Endothelial cell of umbilical vein (primary cell): ENCODE measurements around the gene CD81. TPM values are rescaled to one million over a fixed set of nuclear protein-coding genes. Genes with fewer than 3 reads are reported as not detected.
A peak's percentile ranks its signal among the peaks of the same experiment; 100 is the strongest.

Source experiments
- BruUV-seq: library from RNA; stranded (reverse); fragments of 400-500 nt; replicated peaks from 2 replicates; lab custom pipeline; 2021; lab: Mats Ljungman, UMichigan
- CTCF ChIA-PET: fragments of 300-600, 350-600 bp; sonication (Branson Sonifier 250); formaldehyde crosslinking; loops from one replicate; lab custom pipeline; 2021; ENCODE audit warnings: antibody characterized with exemption, inconsistent platforms; lab: Charles Lee
- POLR2A ChIA-PET: fragments of 300-600, 350-600 bp; sonication (Branson Sonifier 250); formaldehyde crosslinking; loops from one replicate; lab custom pipeline; 2021; ENCODE audit warnings: antibody characterized with exemption, inconsistent platforms; lab: Charles Lee
- DNase-seq: peaks from one replicate; pipeline ENCODE4 v3.0.0-alpha.2; 2011; ENCODE audit warnings: low read depth, low spot score
- FAIRE-seq: peaks from 2 replicates; lab custom pipeline; 2011; peaks lifted over from hg19 to GRCh38; lab: Jason Lieb, UNC
- H2AFZ ChIP-seq: 2 replicates; pipeline ENCODE4 v1.6.0; 2012; ENCODE audit warnings: low read depth, low read length, control low read depth, inconsistent platforms
- H3K27ac ChIP-seq: 2 replicates; pipeline ENCODE4 v1.5.1; 2011; ENCODE audit warnings: low read depth, mild to moderate bottlenecking, control low read depth, low read length, moderate library complexity; ENCODE audit not compliant: insufficient read depth
- H3K27me3 ChIP-seq, 2 experiments: 2 replicates each; pipeline versions ENCODE4 v1.6.0 to v1.6.1; 2011; ENCODE audit warnings: low read length in 2 of 2, mixed read lengths in 1 of 2; ENCODE audit not compliant: control insufficient read depth in 2 of 2, insufficient read depth in 2 of 2
- H3K36me3 ChIP-seq, 2 experiments: 2 replicates in 1 of 2; 3 replicates in 1 of 2; pipeline ENCODE4 v1.5.1; 2011; ENCODE audit warnings: low read length in 2 of 2, mild to moderate bottlenecking in 1 of 2, moderate library complexity in 1 of 2; ENCODE audit not compliant: control insufficient read depth in 2 of 2, insufficient read depth in 2 of 2; ENCODE audit errors: extremely low read depth in 1 of 2
- H3K4me1 ChIP-seq: 3 replicates; pipeline ENCODE4 v1.5.1; 2011; ENCODE audit warnings: mild to moderate bottlenecking, low read length; ENCODE audit not compliant: control insufficient read depth, insufficient read depth; ENCODE audit errors: extremely low read depth
- H3K4me2 ChIP-seq: 2 replicates; pipeline ENCODE4 v1.6.1; 2011; ENCODE audit warnings: low read length, control low read depth, mixed read lengths; ENCODE audit not compliant: insufficient read depth
- H3K4me3 ChIP-seq, 3 experiments: fragments of 200-600 bp in 1 of 3; sonication (generic), shearing (Covaris generic) in 1 of 3; replicated peaks in 1 of 3; 2 replicates each; pipeline ENCODE4 v1.5.1; 2011 to 2016; ENCODE audit warnings: control low read depth in 3 of 3, low read length in 3 of 3, mild to moderate bottlenecking in 2 of 3, inconsistent platforms in 1 of 3, low read depth in 1 of 3, moderate library complexity in 1 of 3; ENCODE audit not compliant: insufficient read depth in 1 of 3
- H3K79me2 ChIP-seq: 2 replicates; pipeline ENCODE4 v1.6.0; 2012; ENCODE audit warnings: low read length, inconsistent platforms; ENCODE audit not compliant: control insufficient read depth, insufficient read depth
- H3K9ac ChIP-seq: replicated peaks from 2 replicates; pipeline ENCODE3; 2011; ENCODE audit warnings: low read length, control low read depth; ENCODE audit not compliant: insufficient read depth; ENCODE audit errors: extremely low read depth
- H3K9me1 ChIP-seq: replicated peaks from 3 replicates; pipeline ENCODE4 v1.6.0; 2011; ENCODE audit warnings: mild to moderate bottlenecking, low read length; ENCODE audit not compliant: control insufficient read depth, insufficient read depth; ENCODE audit errors: extremely low read depth
- H3K9me3 ChIP-seq: replicated peaks from 2 replicates; pipeline ENCODE4 v1.5.1; 2012; ENCODE audit warnings: low read length, inconsistent platforms; ENCODE audit not compliant: control insufficient read depth, insufficient read depth
- H4K20me1 ChIP-seq: replicated peaks from 2 replicates; pipeline ENCODE3; 2011; ENCODE audit warnings: mild to moderate bottlenecking, low read length; ENCODE audit not compliant: control insufficient read depth, insufficient read depth; ENCODE audit errors: extremely low read depth
- CTCF ChIP-seq, 2 donors: IDR thresholded peaks; 1 replicate in 1 of 2; 2 replicates in 1 of 2; pipeline ENCODE4 v1.5.1; 2011; ENCODE audit warnings: low read length in 2 of 2, mild to moderate bottlenecking in 2 of 2, moderate library complexity in 2 of 2, control low read depth in 1 of 2, inconsistent platforms in 1 of 2, low read depth in 1 of 2; ENCODE audit not compliant: insufficient read depth in 1 of 2; ENCODE audit errors: extremely low read depth in 1 of 2
- EZH2 ChIP-seq: IDR thresholded peaks from 2 replicates; pipeline ENCODE4 v1.6.1; 2012; ENCODE audit warnings: borderline replicate concordance, low read depth, mild to moderate bottlenecking, moderate library complexity, low read length, inconsistent platforms; ENCODE audit not compliant: severe bottlenecking
- JUN ChIP-seq: IDR thresholded peaks from 2 replicates; pipeline ENCODE4 v1.6.1; 2011; ENCODE audit warnings: borderline replicate concordance, low read depth; ENCODE audit not compliant: insufficient read length, insufficient read depth
- dilution Hi-C: fragments of 300-500 bp; cut with MboI; formaldehyde crosslinking; loops from one replicate; pipeline ENCODE4 v1.15.0; 2019; ENCODE audit warnings: low sequenced_read_pairs; ENCODE audit not compliant: extremely low pct_ligation_motif_present
- intact Hi-C: fragments of 100-400 bp; cut with micrococcal nuclease; formaldehyde crosslinking; loops from one replicate; pipeline ENCODE4 v1.10.0; 2022
- polyA plus RNA-seq, 4 experiments: library from polyadenylated mRNA; depleted of rRNA in 3 of 4; stranded (reverse) in 3 of 4; unstranded in 1 of 4; fragments of >200 nt; gene quantifications; 2 replicates each; pipeline versions ENCODE4 v1.2.1 to v1.2.3, GENCODE V29; 2011 to 2012; ENCODE audit warnings: missing spikeins in 1 of 4
- total RNA-seq: library from RNA; stranded (reverse); gene quantifications from 2 replicates; pipeline ENCODE4 v1.2.3, GENCODE V29; 2021

Gene CD81
- total and polyA plus RNA-seq, 2 donors (not counting 3 experiments of a cell fraction or from before 2014, with no cell fraction given): 409 to 802 TPM

- CTCF ChIA-PET: interaction anchor here (0.6 to 10.1 kb wide), 46 partner anchors 9 to 767 kb away, joined by 3 to 829 read pairs (median 5); partner anchors contain the start of genes C11orf21, CD81, TSPAN32 and TSSC4
- peak; percentile 77 for DNase-seq
- H2AFZ ChIP-seq: no peak overlapping the region
- no peaks in the 10 kb centered on the region for H3K27me3 ChIP-seq
- no peak for TF ChIP-seq EZH2
- no peak for TF ChIP-seq JUN
- peak; percentile 82 to 86 for TF ChIP-seq CTCF (IDR thresholded peaks at IDR 0.05; ENCODE audit: extremely low read depth in 1 of 2, insufficient read depth in 1 of 2, low read depth in 1 of 2, low read length in 2 of 2)
- H3K4me2 ChIP-seq: no peak overlapping the region
- no peaks in the 10 kb centered on the region for H3K9me3 ChIP-seq
- no peaks in the 10 kb centered on the region for H4K20me1 ChIP-seq
- H3K27ac ChIP-seq: no peak overlapping the region
- intact Hi-C loops (loop anchor here (1.0 to 2.0 kb wide), 5 partner anchors 20 to 254 kb away; partner anchors contain the start of gene TSSC4), dilution Hi-C loops (no loop called here)
- POLR2A ChIA-PET: interaction anchor here (0.7 to 1.6 kb wide), 3 partner anchors 115 to 474 kb away, joined by 3 to 7 read pairs (median 3); no protein-coding TSS in a partner anchor
- H3K9ac ChIP-seq: no peak overlapping the region
- no peaks in the 10 kb centered on the region for H3K9me1 ChIP-seq
- FAIRE-seq: peak; percentile 64
- no peak overlapping the region for H3K4me3 ChIP-seq
- no TSS peak for BruUV-seq
- H3K4me1 ChIP-seq: no peaks in the 10 kb centered on the region
- no peaks in the 10 kb centered on the region for H3K79me2 ChIP-seq
- H3K36me3 ChIP-seq: no peaks in the 10 kb centered on the region
Observed at GRCh38 chr11:2419638-2420501, 42.8 kb downstream of the CD81 start.
